IMR-90 (cell line): Measurements from ENCODE around the gene GPR132. TPM values are rescaled to one million over a fixed set of nuclear protein-coding genes. Genes with fewer than 3 reads are reported as not detected.

ENCODE experiments used
- ATAC-seq: fragments of 200-7000 bp; cut with Tn5 transposase; 2 replicates; pipeline ENCODE4 v1.9.1; 2020; ENCODE audit warnings: low read depth, mild to moderate bottlenecking, moderate library complexity
- BruUV-seq: library from RNA; stranded (reverse); fragments of 400-500 nt; replicated peaks from 2 replicates; lab custom pipeline; 2021; lab: Mats Ljungman, UMichigan
- CTCF ChIA-PET: fragments of 300-600 bp; formaldehyde crosslinking; extraction: SDS; loops from one replicate; lab custom pipeline; 2021; ENCODE audit warnings: antibody characterized with exemption; lab: Yijun Ruan, JAX
- POLR2A ChIA-PET: fragments of 300-600 bp; sonication (Branson Sonifier 250); formaldehyde crosslinking; loops from one replicate; lab custom pipeline; 2022; ENCODE audit warnings: antibody characterized with exemption; ENCODE audit not compliant: unreplicated experiment; lab: Charles Lee
- DNase-seq: peaks from one replicate; pipeline ENCODE4 v3.0.0; 2013
- H2AFZ ChIP-seq: replicated peaks from 2 replicates; pipeline ENCODE3; 2013; ENCODE audit warnings: low read length, mild to moderate bottlenecking; ENCODE audit not compliant: poor library complexity
- H2AK5ac ChIP-seq: 2 replicates; pipeline ENCODE4 v1.6.1; 2013; ENCODE audit warnings: low read depth, low read length, inconsistent platforms
- H2AK9ac ChIP-seq: replicated peaks from 2 replicates; pipeline ENCODE3; 2013; ENCODE audit warnings: mild to moderate bottlenecking, low read depth, low read length, moderate library complexity; ENCODE audit not compliant: poor library complexity
- H2BK120ac ChIP-seq: 2 replicates; pipeline ENCODE4 v1.6.1; 2013; ENCODE audit warnings: low read depth, low read length, inconsistent platforms
- H2BK15ac ChIP-seq: 3 replicates; pipeline ENCODE4 v1.6.1; 2013; ENCODE audit warnings: low read depth, low read length, inconsistent platforms
- H2BK20ac ChIP-seq: 2 replicates; pipeline ENCODE4 v1.6.1; 2013; ENCODE audit warnings: low read depth, mild to moderate bottlenecking, inconsistent platforms, low read length, moderate library complexity
- H2BK5ac ChIP-seq: 2 replicates; pipeline ENCODE4 v1.6.1; 2013; ENCODE audit warnings: mild to moderate bottlenecking, low read depth, low read length, inconsistent platforms; ENCODE audit not compliant: poor library complexity, severe bottlenecking
- H3K14ac ChIP-seq: replicated peaks from 2 replicates; pipeline ENCODE4 v1.6.1; 2013; ENCODE audit warnings: low read depth, low read length, inconsistent platforms
- H3K18ac ChIP-seq: 2 replicates; pipeline ENCODE4 v1.6.1; 2013; ENCODE audit warnings: low read depth, low read length, control low read depth
- H3K23ac ChIP-seq: 2 replicates; pipeline ENCODE4 v1.6.1; 2013; ENCODE audit warnings: low read depth, low read length, inconsistent platforms
- H3K27ac ChIP-seq: 2 replicates; pipeline ENCODE4 v1.5.1; 2013; ENCODE audit warnings: mild to moderate bottlenecking, control low read depth, low read length; ENCODE audit not compliant: insufficient read depth
- H3K27me3 ChIP-seq: 2 replicates; pipeline ENCODE4 v1.6.1; 2013; ENCODE audit warnings: low read length; ENCODE audit not compliant: control insufficient read depth, insufficient read depth
- H3K36me3 ChIP-seq: 2 replicates; pipeline ENCODE4 v1.6.1; 2013; ENCODE audit warnings: low read length, mixed read lengths; ENCODE audit not compliant: control insufficient read depth, insufficient read depth
- H3K4ac ChIP-seq: 2 replicates; pipeline ENCODE4 v1.6.1; 2013; ENCODE audit warnings: low read depth, low read length, inconsistent platforms
- H3K4me1 ChIP-seq: 2 replicates; pipeline ENCODE4 v1.6.1; 2013; ENCODE audit warnings: low read length, mixed read lengths; ENCODE audit not compliant: control insufficient read depth, insufficient read depth
- H3K4me2 ChIP-seq: 2 replicates; pipeline ENCODE4 v1.6.1; 2013; ENCODE audit warnings: low read depth, mild to moderate bottlenecking, control low read depth, low read length, moderate library complexity
- H3K4me3 ChIP-seq: 2 replicates; pipeline ENCODE4 v1.5.1; 2013; ENCODE audit warnings: low read depth, mild to moderate bottlenecking, control low read depth, low read length, moderate library complexity; ENCODE audit not compliant: insufficient read depth
- H3K56ac ChIP-seq: 2 replicates; pipeline ENCODE4 v1.6.1; 2013; ENCODE audit warnings: low read length, inconsistent platforms; ENCODE audit not compliant: insufficient read depth; ENCODE audit errors: extremely low read depth
- H3K79me1 ChIP-seq, 2 experiments: 2 replicates each; pipeline ENCODE4 v1.6.1; 2013; ENCODE audit warnings: low read length in 2 of 2, inconsistent platforms in 1 of 2, low read depth in 1 of 2
- H3K9ac ChIP-seq: 2 replicates; pipeline ENCODE4 v1.6.1; 2013; ENCODE audit warnings: low read depth, low read length, control low read depth
- H3K9me1 ChIP-seq: 2 replicates; pipeline ENCODE4 v1.6.1; 2013; ENCODE audit warnings: low read length, inconsistent platforms; ENCODE audit not compliant: insufficient read depth
- H3K9me3 ChIP-seq: 2 replicates; pipeline ENCODE4 v1.6.1; 2013; ENCODE audit warnings: low read length; ENCODE audit not compliant: control insufficient read depth, insufficient read depth
- H4K20me1 ChIP-seq: 2 replicates; pipeline ENCODE4 v1.6.1; 2013; ENCODE audit warnings: low read length, inconsistent platforms; ENCODE audit not compliant: insufficient read depth
- H4K5ac ChIP-seq: 2 replicates; pipeline ENCODE4 v1.6.1; 2013; ENCODE audit warnings: mild to moderate bottlenecking, low read depth, low read length, control low read depth
- H4K8ac ChIP-seq, 2 experiments: 2 replicates each; pipeline ENCODE4 v1.6.1; 2013; ENCODE audit warnings: low read depth in 2 of 2, low read length in 2 of 2, control low read depth in 1 of 2, inconsistent platforms in 1 of 2
- H4K91ac ChIP-seq: 2 replicates; pipeline ENCODE4 v1.6.1; 2013; ENCODE audit warnings: low read depth, low read length, inconsistent platforms; ENCODE audit not compliant: insufficient read depth
- BHLHE40 ChIP-seq: fragments of 150-350 bp; IDR thresholded peaks from 2 replicates; pipeline ENCODE4 v1.6.1; 2016; ENCODE audit warnings: mild to moderate bottlenecking, low read depth, low read length
- CHD1 ChIP-seq: IDR thresholded peaks from 2 replicates; pipeline ENCODE4 v1.6.1; 2012; ENCODE audit warnings: low read depth, low read length, improper control_type of control experiment
- FOS ChIP-seq: fragments of 150-350 bp; IDR thresholded peaks from 2 replicates; pipeline ENCODE4 v1.6.1; 2016; ENCODE audit warnings: low read depth, low read length
- MAZ ChIP-seq: IDR thresholded peaks from 2 replicates; pipeline ENCODE4 v1.6.1; 2012; ENCODE audit warnings: low read depth, mild to moderate bottlenecking, low read length, improper control_type of control experiment, moderate library complexity, borderline replicate concordance
- MXI1 ChIP-seq: IDR thresholded peaks from 2 replicates; pipeline ENCODE4 v1.6.1; 2012; ENCODE audit warnings: low read depth, mild to moderate bottlenecking, low read length, moderate library complexity, borderline replicate concordance
- RAD21 ChIP-seq: IDR thresholded peaks from 2 replicates; pipeline ENCODE4 v1.6.1; 2012; ENCODE audit warnings: low read length, improper control_type of control experiment
- RFX5 ChIP-seq: IDR thresholded peaks from 2 replicates; pipeline ENCODE4 v1.8.0; 2012; ENCODE audit warnings: low read depth, mild to moderate bottlenecking, low read length, moderate library complexity
- SMC3 ChIP-seq: fragments of 150-350 bp; IDR thresholded peaks from 2 replicates; pipeline ENCODE4 v1.6.1; 2016; ENCODE audit warnings: low read depth, mild to moderate bottlenecking, antibody characterized with exemption, low read length, moderate library complexity
- WGBS, 2 experiments: methylation state at CpG; one replicate each; pipeline versions ENCODE4 v1.1.5 to v1.1.7; 2013; ENCODE audit warnings: missing lambda C conversion rate in 2 of 2; ENCODE audit not compliant: insufficient read length in 1 of 2; ENCODE audit errors: extremely low coverage in 2 of 2; 5-methylcytosine and 5-hydroxymethylcytosine counted together
- dilution Hi-C: fragments of 300-500 bp; cut with HindIII; formaldehyde crosslinking; loops from one replicate; pipeline ENCODE4 v1.14.3; 2018; ENCODE audit warnings: low sequenced_read_pairs; ENCODE audit not compliant: unreplicated experiment
- in situ Hi-C: fragments of 300-500 bp; cut with MboI; formaldehyde crosslinking; loops from 3 replicates; pipeline ENCODE4 v1.14.3; 2019; ENCODE audit warnings: low sequenced_read_pairs, inconsistent platforms, mixed read lengths
- intact Hi-C: fragments of 100-400 bp; cut with micrococcal nuclease; formaldehyde crosslinking; loops from 2 replicates; pipeline ENCODE4 v1.10.0; 2022
- polyA plus RNA-seq, 3 experiments: library from polyadenylated mRNA; depleted of rRNA; stranded (reverse); fragments of >200 nt; gene quantifications; 2 replicates each; pipeline ENCODE4 v1.2.3, GENCODE V29; 2012; ENCODE audit warnings: low replicate concordance in 1 of 3
- total RNA-seq: library from RNA; depleted of rRNA; stranded (reverse); fragments of >200 nt; gene quantifications from 2 replicates; pipeline ENCODE4 v1.2.3, GENCODE V29; 2012
- TF ChIP-seq, protein P1 (sequence below): conservative IDR thresholded peaks from 2 replicates; pipeline ENCODE4 v1.5.1; 2012; ENCODE audit warnings: mild to moderate bottlenecking, low read depth, low read length, improper control_type of control experiment
- TF ChIP-seq, protein P2 (sequence below): fragments of 150-350 bp; IDR thresholded peaks from 2 replicates; pipeline ENCODE4 v1.6.1; 2017; ENCODE audit warnings: mild to moderate bottlenecking, antibody characterized with exemption, low read length, low read depth

Gene GPR132
- total and polyA plus RNA-seq, 2 of the 4 experiments (the other 2 are of a cell fraction) = under 0.01 to 0.10 TPM

DNA sequence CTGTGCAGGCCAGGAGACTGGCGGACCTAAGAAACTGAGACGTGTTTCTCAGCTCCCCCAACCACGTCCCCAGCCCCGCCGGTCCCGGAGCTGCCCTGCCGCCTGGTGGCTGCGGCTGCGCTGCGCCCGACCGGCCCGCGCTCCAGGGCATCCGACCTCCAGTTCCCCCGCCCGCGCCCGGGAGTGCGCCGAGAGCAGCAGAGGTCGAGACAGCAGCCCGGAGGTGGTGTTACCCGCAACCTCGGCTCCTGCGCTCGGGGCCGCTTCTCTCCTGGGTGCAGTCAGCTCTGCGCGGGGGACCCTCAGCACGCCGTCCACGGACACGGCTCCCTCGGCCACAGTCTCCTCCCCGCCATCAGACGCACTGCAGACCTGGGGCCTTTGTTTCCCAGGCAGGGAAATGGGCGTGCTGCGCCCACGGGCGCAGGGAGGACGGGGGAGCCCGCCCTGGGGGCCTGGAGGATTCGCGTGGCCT lies 21.6 kb upstream of the GPR132 start:
- Histone ChIP-seq H2AFZ (peak overlapping the region; percentile 88), H3K18ac (peak overlapping the region; percentile 22; the same call in 1 of the 2 replicates), H3K14ac (peak overlapping the region; percentile 86), H3K4ac (peak overlapping the region; percentile 82), H3K4me2 (peak overlapping the region; percentile 96), H3K36me3 (no peaks in the 10 kb centered on the region), H4K8ac (peak overlapping the region; percentile 68 to 81; a peak in 2 of 4 replicates), H3K27ac (peak overlapping the region; percentile 42), H3K4me3 (peak overlapping the region; percentile 48), H2AK5ac (peak overlapping the region; percentile 58; the same call in 1 of the 2 replicates), H3K27me3 (no peaks in the 10 kb centered on the region), H4K20me1 (peaks cover 5% of the 10 kb centered on the region; the same call in 1 of the 2 replicates), H3K9ac (peak overlapping the region; percentile 81), H3K23ac (peak overlapping the region; percentile 71; the same call in 1 of the 2 replicates), H3K79me1 (peaks cover 0 to 27% of the 10 kb centered on the region in 2 experiments; a peak in 2 of 4 replicates), H2BK15ac (no peak overlapping the region), H3K9me3 (no peaks in the 10 kb centered on the region), H3K4me1 (peaks cover 18% of the 10 kb centered on the region), H4K5ac (peak overlapping the region; percentile 13), H3K9me1 (peaks cover 10% of the 10 kb centered on the region), H2BK120ac (peak overlapping the region; percentile 49; the same call in 1 of the 2 replicates), H3K56ac (peak overlapping the region; percentile 56; the same call in 1 of the 2 replicates), H2BK20ac (no peak overlapping the region), H4K91ac (peak overlapping the region; percentile 66; the same call in 1 of the 2 replicates), H2AK9ac (peak overlapping the region; percentile 91), H2BK5ac (peak overlapping the region; percentile 72)
- ATAC-seq (peak; percentile 70), DNase-seq (peak; percentile 71)
- BruUV-seq = no TSS peak
- intact Hi-C loops (loop anchor here (2.0 kb wide), 1 partner anchor 112 kb away; no protein-coding TSS in a partner anchor), in situ Hi-C loops (no loop called here), dilution Hi-C loops (no loop called here)
- ChIA-PET CTCF (interaction anchor here (1.0 kb wide), 1 partner anchor 21 kb away, joined by 3 read pairs; no protein-coding TSS in a partner anchor), POLR2A (no interaction called here)
- WGBS, 2 experiments = 1% methylated on average over 21 of the region's 45 CpGs; no CpG with 5 or more reads in 1 of the 2 experiments
- TF ChIP-seq CHD1 (no peak), SMC3 (peak; percentile 68), MAZ (peak; percentile 94), MXI1 (0 out of 2 replicates have a peak, but pooled peaks have one; percentile 25), RFX5 (no peak), FOS (no peak), RAD21 (peak; percentile 73), BHLHE40 (no peak)
- TF ChIP-seq, protein P1, sequence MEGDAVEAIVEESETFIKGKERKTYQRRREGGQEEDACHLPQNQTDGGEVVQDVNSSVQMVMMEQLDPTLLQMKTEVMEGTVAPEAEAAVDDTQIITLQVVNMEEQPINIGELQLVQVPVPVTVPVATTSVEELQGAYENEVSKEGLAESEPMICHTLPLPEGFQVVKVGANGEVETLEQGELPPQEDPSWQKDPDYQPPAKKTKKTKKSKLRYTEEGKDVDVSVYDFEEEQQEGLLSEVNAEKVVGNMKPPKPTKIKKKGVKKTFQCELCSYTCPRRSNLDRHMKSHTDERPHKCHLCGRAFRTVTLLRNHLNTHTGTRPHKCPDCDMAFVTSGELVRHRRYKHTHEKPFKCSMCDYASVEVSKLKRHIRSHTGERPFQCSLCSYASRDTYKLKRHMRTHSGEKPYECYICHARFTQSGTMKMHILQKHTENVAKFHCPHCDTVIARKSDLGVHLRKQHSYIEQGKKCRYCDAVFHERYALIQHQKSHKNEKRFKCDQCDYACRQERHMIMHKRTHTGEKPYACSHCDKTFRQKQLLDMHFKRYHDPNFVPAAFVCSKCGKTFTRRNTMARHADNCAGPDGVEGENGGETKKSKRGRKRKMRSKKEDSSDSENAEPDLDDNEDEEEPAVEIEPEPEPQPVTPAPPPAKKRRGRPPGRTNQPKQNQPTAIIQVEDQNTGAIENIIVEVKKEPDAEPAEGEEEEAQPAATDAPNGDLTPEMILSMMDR = peak; percentile 83
- TF ChIP-seq, protein P2, sequence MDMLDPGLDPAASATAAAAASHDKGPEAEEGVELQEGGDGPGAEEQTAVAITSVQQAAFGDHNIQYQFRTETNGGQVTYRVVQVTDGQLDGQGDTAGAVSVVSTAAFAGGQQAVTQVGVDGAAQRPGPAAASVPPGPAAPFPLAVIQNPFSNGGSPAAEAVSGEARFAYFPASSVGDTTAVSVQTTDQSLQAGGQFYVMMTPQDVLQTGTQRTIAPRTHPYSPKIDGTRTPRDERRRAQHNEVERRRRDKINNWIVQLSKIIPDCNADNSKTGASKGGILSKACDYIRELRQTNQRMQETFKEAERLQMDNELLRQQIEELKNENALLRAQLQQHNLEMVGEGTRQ = no peak
